Adrenal gland (tissue), 12 donors: ENCODE measurements around the gene GMDS. TPM values are rescaled to one million over a fixed set of nuclear protein-coding genes. Genes with fewer than 3 reads are reported as not detected.

ENCODE experiments used
- DNase-seq, 7 donors: peaks; one replicate each; pipeline ENCODE4 v3.0.0-alpha.2; 2019 to 2020
- H3K27ac ChIP-seq, 5 donors: fragments of 200-600 bp; sonication (generic) in 4 of 5; 1 replicate in 3 of 5; 2 replicates in 2 of 5; pipeline versions ENCODE4 v1.5.1 to v1.8.0; 2016 to 2020; ENCODE audit warnings: mild to moderate bottlenecking in 1 of 5
- H3K27me3 ChIP-seq: fragments of 200-600 bp; 2 replicates; pipeline ENCODE4 v1.8.0; 2021
- H3K36me3 ChIP-seq, 2 donors: fragments of 200-600 bp; replicated peaks in 1 of 2; 1 replicate in 1 of 2; 2 replicates in 1 of 2; pipeline versions ENCODE4 v1.5.1 to v1.8.0; 2018 to 2022
- H3K4me1 ChIP-seq, 2 donors: fragments of 200-600 bp; replicated peaks in 1 of 2; 1 replicate in 1 of 2; 2 replicates in 1 of 2; pipeline versions ENCODE4 v1.5.1 to v1.8.0; 2018 to 2021
- H3K4me3 ChIP-seq, 4 donors: fragments of 200-600 bp; sonication (generic) in 3 of 4; one replicate each; pipeline ENCODE4 v1.5.1; 2016 to 2018
- H3K9me3 ChIP-seq, 3 donors: fragments of 200-600 bp; sonication (generic) in 1 of 3; replicated peaks in 1 of 3; 1 replicate in 2 of 3; 2 replicates in 1 of 3; pipeline versions ENCODE4 v1.5.1 to v1.8.0; 2016 to 2021
- POLR2A ChIP-seq, 2 donors: fragments of 450-650 bp; IDR thresholded peaks; one replicate each; pipeline ENCODE4 v1.6.1; 2017; ENCODE audit warnings: antibody characterized with exemption in 2 of 2, mild to moderate bottlenecking in 2 of 2, moderate library complexity in 1 of 2
- WGBS, 4 donors: extraction: QIAGEN DNeasy Blood & Tissue Kit in 2 of 4; methylation state at CpG; one replicate each; pipeline versions ENCODE4 v1.1.5 to v1.1.7; 2013 to 2017; 5-methylcytosine and 5-hydroxymethylcytosine counted together
- intact Hi-C, 2 donors: fragments of 100-400 bp; cut with DNase I; formaldehyde crosslinking; loops; one replicate each; pipeline versions ENCODE4 v1.14.1 to v1.15.0; 2022 to 2023
- polyA plus RNA-seq, 3 donors: library from polyadenylated mRNA; stranded (reverse); fragments of 200-250 nt in 2 of 3; fragments of 350-450 nt in 1 of 3; fragmentation: Illumina TruSeq in 1 of 3; extraction: RNeasy Lipid Tissue Mini Kit (QIAGEN cat#74804) in 1 of 3; gene quantifications; one replicate each; pipeline ENCODE4 v1.2.3, GENCODE V29; 2013 to 2014
- total RNA-seq, 9 donors: library from RNA; depleted of rRNA in 4 of 9; stranded (reverse); fragments of >200 nt in 4 of 9; fragments of 120-200 nt in 1 of 9; fragmentation: NEBNext Ultra II Directional in 1 of 9; extraction: Animal tissue kit (Norgen Biotek cat#: 25700) in 1 of 9; gene quantifications; one replicate each; pipeline versions ENCODE4 v1.1.0 to v1.2.4, GENCODE V29; 2013 to 2023
- TF ChIP-seq, protein P1 (sequence below), 6 experiments: fragments of 450-650 bp in 4 of 6; fragments of 200-600 bp in 2 of 6; sonication (generic) in 1 of 6; IDR thresholded peaks; 1 replicate in 5 of 6; 2 replicates in 1 of 6; pipeline versions ENCODE4 v1.5.1 to v1.8.0; 2016 to 2021; ENCODE audit warnings: antibody characterized with exemption in 6 of 6, mild to moderate bottlenecking in 2 of 6, moderate library complexity in 1 of 6
- donor health status: healthy with polysubstance abuse.
- donor health status: Bipolar disorder and iron deficiency.
- donor health status: DM: yes; HTN: yes; CAD: no.
- donor health status: DM: no; HTN: no; CAD: no.
- donor health status: DM: no; HTN: no; CAD: no.
- donor health status: DM: yes; HTN: yes; CAD: no.

GMDS gene
- total and polyA plus RNA-seq, 12 donors, result 8.5 to 39.2 (median 15.2) TPM

GRCh38 chr6:1708820-1709219 lies 536.6 kb downstream of the GMDS start:
- intact Hi-C loops, result no loop called here

DNA sequence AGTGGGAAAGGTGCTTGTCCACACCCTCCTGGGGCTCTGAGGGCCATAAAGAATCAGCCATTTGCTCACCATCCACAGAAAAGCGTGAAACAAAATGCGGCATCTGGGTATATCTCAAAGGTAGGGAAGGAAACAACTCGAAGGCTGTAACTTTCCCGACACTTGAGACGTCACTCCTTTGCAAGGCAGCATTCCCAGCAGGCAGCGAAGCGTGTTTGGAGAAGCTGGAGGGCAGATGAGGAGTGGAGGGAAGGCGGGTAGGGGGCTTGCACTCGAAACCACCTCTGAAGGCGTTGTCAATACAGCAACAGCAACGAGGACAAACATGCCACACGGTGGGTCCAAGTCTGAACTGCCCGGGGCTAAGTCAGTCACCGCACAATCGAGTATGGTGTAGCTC lies 537.3 kb downstream of the GMDS start:
- WGBS, 4 donors, result 89 to 92% (median 90%) methylated on average over 15 of the region's 15 CpGs
- Histone ChIP-seq H3K4me1 (no peaks in the 10 kb centered on the region), H3K27me3 (no peaks in the 10 kb centered on the region), H3K27ac (no peak overlapping the region), H3K4me3 (no peak overlapping the region), H3K36me3 (no peaks in the 10 kb centered on the region), H3K9me3 (no peaks in the 10 kb centered on the region)
- intact Hi-C loops, result no loop called here
- no peak for DNase-seq
- TF ChIP-seq POLR2A (IDR thresholded peaks at IDR 0.05), result no peak
- TF ChIP-seq, protein P1, sequence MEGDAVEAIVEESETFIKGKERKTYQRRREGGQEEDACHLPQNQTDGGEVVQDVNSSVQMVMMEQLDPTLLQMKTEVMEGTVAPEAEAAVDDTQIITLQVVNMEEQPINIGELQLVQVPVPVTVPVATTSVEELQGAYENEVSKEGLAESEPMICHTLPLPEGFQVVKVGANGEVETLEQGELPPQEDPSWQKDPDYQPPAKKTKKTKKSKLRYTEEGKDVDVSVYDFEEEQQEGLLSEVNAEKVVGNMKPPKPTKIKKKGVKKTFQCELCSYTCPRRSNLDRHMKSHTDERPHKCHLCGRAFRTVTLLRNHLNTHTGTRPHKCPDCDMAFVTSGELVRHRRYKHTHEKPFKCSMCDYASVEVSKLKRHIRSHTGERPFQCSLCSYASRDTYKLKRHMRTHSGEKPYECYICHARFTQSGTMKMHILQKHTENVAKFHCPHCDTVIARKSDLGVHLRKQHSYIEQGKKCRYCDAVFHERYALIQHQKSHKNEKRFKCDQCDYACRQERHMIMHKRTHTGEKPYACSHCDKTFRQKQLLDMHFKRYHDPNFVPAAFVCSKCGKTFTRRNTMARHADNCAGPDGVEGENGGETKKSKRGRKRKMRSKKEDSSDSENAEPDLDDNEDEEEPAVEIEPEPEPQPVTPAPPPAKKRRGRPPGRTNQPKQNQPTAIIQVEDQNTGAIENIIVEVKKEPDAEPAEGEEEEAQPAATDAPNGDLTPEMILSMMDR (IDR thresholded peaks at IDR 0.05), result no peak

More at GRCh38 chr6:1708820-1709219, 536.6 kb downstream of the GMDS start:
- H3K4me3 ChIP-seq, result no peak overlapping the region
- TF ChIP-seq POLR2A (IDR thresholded peaks at IDR 0.05), result no peak
- TF ChIP-seq, protein P1 (IDR thresholded peaks at IDR 0.05), result no peak
- no peaks in the 10 kb centered on the region for H3K4me1 ChIP-seq
- WGBS, 4 donors, result 96 to 100% (median 99%) methylated on average over 2 of the region's 2 CpGs
- H3K27ac ChIP-seq, result no peak overlapping the region
- no peaks in the 10 kb centered on the region for H3K9me3 ChIP-seq
- H3K36me3 ChIP-seq, result no peaks in the 10 kb centered on the region
- no peak for DNase-seq
- H3K27me3 ChIP-seq, result no peaks in the 10 kb centered on the region

DNA sequence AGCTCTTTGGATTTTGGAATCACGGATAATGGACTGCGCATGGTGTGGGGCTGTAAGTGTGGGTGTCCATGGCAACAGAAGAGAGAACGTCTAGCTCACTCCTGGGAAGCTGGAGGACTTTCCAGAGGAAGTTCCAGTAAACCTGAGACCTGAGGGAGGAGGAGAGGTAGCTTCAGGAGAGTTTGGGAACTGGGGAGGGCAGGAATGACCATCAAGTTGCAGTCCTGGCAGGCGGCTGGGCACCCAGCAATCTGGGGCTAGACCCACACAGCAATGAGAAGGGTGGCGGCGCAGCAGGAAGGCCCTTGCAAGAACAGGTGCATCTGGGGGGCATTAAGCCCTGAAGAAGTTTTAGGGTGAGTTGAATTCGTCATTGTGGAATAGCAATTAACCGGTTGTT lies 539.8 kb downstream of the GMDS start:
- 90 to 94% (median 94%) methylated on average over 8 of the region's 8 CpGs for WGBS, 4 donors
- no peaks in the 10 kb centered on the region for H3K4me1 ChIP-seq
- no peak overlapping the region for H3K4me3 ChIP-seq
- H3K9me3 ChIP-seq, result no peaks in the 10 kb centered on the region
- H3K27me3 ChIP-seq, result no peaks in the 10 kb centered on the region
- no peak overlapping the region for H3K27ac ChIP-seq
- DNase-seq, result no peak
- intact Hi-C loops, result no loop called here
- H3K36me3 ChIP-seq, result no peaks in the 10 kb centered on the region
- TF ChIP-seq POLR2A (IDR thresholded peaks at IDR 0.05), result no peak
- TF ChIP-seq, protein P1 (IDR thresholded peaks at IDR 0.05), result no peak

DNA sequence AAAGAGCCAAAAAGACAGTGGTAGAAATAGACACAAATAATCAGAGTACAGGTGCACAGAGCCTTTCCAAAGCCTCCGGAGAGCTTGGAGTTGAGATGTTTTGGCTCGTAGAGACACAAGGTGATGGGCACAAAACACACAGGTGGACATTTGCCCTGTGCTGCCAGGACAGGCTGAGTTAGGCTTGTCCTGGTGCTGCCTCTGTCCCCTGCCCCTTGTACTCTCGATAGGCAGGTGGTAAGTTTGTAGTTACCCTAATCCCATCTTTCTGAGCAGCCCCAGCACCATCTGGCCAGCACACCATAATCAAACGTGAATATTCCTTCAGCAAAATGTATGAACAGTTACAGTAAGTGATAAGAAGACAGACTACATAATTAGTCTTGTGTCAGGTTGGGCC lies 540.2 kb downstream of the GMDS start:
- Histone ChIP-seq H3K9me3 (no peaks in the 10 kb centered on the region), H3K27me3 (no peaks in the 10 kb centered on the region), H3K4me1 (no peaks in the 10 kb centered on the region), H3K4me3 (no peak overlapping the region), H3K27ac (no peak overlapping the region), H3K36me3 (no peaks in the 10 kb centered on the region)
- TF ChIP-seq POLR2A (IDR thresholded peaks at IDR 0.05), result no peak
- TF ChIP-seq, protein P1 (IDR thresholded peaks at IDR 0.05), result no peak
- 88 to 98% (median 89%) methylated on average over 4 of the region's 4 CpGs for WGBS, 4 donors
- DNase-seq, result no peak
- intact Hi-C loops, result no loop called here
